VCaP (cell line): Measurements from ENCODE around the gene SYCN.

Source experiments
- H3K27ac ChIP-seq: fragments of 450-650 bp; 2 replicates; pipeline ENCODE4 v1.5.1; 2017
- CTCF ChIP-seq: fragments of 450-650 bp; conservative IDR thresholded peaks from 2 replicates; pipeline ENCODE4 v1.5.1; 2017; ENCODE audit warnings: mild to moderate bottlenecking, moderate library complexity

SYCN gene

GRCh38 chr19:39174142-39174541, 29.9 kb downstream of the SYCN start:
- H3K27ac ChIP-seq = no peak overlapping the region
- no peak for TF ChIP-seq CTCF

GRCh38 chr19:39173502-39173991, 30.5 kb downstream of the SYCN start:
- no peak for TF ChIP-seq CTCF
- H3K27ac ChIP-seq = no peak overlapping the region

GRCh38 chr19:39172700-39173501, 31.2 kb downstream of the SYCN start:
- TF ChIP-seq CTCF = no peak
- no peak overlapping the region for H3K27ac ChIP-seq

GRCh38 chr19:39171479-39172465, 32.3 kb downstream of the SYCN start:
- no peak for TF ChIP-seq CTCF

GRCh38 chr19:39170386-39171231, 33.5 kb downstream of the SYCN start:
- peak overlapping the region; percentile 27; the same call in 1 of the 2 replicates for H3K27ac ChIP-seq
- TF ChIP-seq CTCF = no peak

More at GRCh38 chr19:39171479-39172465, 32.3 kb downstream of the SYCN start:
- H3K27ac ChIP-seq = peak overlapping the region; percentile 27; the same call in 1 of the 2 replicates

- peak overlapping the region; percentile 99; the same call in 1 of the 2 replicates for H3K27ac ChIP-seq
- TF ChIP-seq CTCF = no peak
Measured at GRCh38 chr19:39169143-39169810, 34.8 kb downstream of the SYCN start.
